Memory B cell (primary cell): ENCODE data around the gene TRAF3IP1.
"Not testable (repeated sequence)": the region's sequence is repeated elsewhere in the genome, so short reads cannot be mapped to it uniquely, and the experiment has no call there.

Source experiments
- ATAC-seq: fragments of 150-1000 bp; cut with Tn5 transposase; 2 replicates; pipeline ENCODE4 v1.10.0; 2021; ENCODE audit warnings: low read depth, mild to moderate bottlenecking, moderate library complexity
- DNase-seq, 2 donors: peaks; one replicate each; pipeline ENCODE4 v3.0.0; 2022; ENCODE audit warnings: low spot score in 2 of 2
- H3K27ac Mint-ChIP-seq: one replicate; pipeline ENCODE4 v1.8.0; 2022; ENCODE audit warnings: mild to moderate bottlenecking, moderate library complexity, mixed read lengths
- H3K27me3 Mint-ChIP-seq: one replicate; pipeline ENCODE4 v1.8.0; 2022; ENCODE audit warnings: mixed read lengths
- H3K36me3 Mint-ChIP-seq: one replicate; pipeline ENCODE4 v1.8.0; 2022; ENCODE audit warnings: mild to moderate bottlenecking, mixed read lengths
- H3K4me1 Mint-ChIP-seq: one replicate; pipeline ENCODE4 v1.8.0; 2022; ENCODE audit warnings: mixed read lengths
- H3K4me3 Mint-ChIP-seq: one replicate; pipeline ENCODE4 v1.8.0; 2022; ENCODE audit warnings: mild to moderate bottlenecking, moderate library complexity, mixed read lengths
- H3K9me3 Mint-ChIP-seq: one replicate; pipeline ENCODE4 v1.8.0; 2022; ENCODE audit warnings: mixed read lengths

Gene TRAF3IP1

GRCh38 chr2:238294393-238295143 lies 25.8 kb upstream of the TRAF3IP1 start:
- Mint-ChIP-seq H3K4me1 (peaks cover 8% of the 10 kb centered on the region), H3K27ac (no peak overlapping the region), H3K27me3 (peaks cover 8% of the 10 kb centered on the region), H3K4me3 (no peak overlapping the region), H3K36me3 (no peaks in the 10 kb centered on the region), H3K9me3 (no peaks in the 10 kb centered on the region)
- DNase-seq (no peak), ATAC-seq (no peak)

- no peak for DNase-seq
- peaks cover 8% of the 10 kb centered on the region for H3K27me3 Mint-ChIP-seq
- H3K4me3 Mint-ChIP-seq: no peak overlapping the region
- H3K9me3 Mint-ChIP-seq: no peaks in the 10 kb centered on the region
- H3K36me3 Mint-ChIP-seq: no peaks in the 10 kb centered on the region
- no peak overlapping the region for H3K27ac Mint-ChIP-seq
- no peaks in the 10 kb centered on the region for H3K4me1 Mint-ChIP-seq
- no peak for ATAC-seq
Observed at GRCh38 chr2:238295144-238296112, 24.9 kb upstream of the TRAF3IP1 start.

- Mint-ChIP-seq H3K4me1 (no peaks in the 10 kb centered on the region), H3K4me3 (no peak overlapping the region), H3K27ac (no peak overlapping the region), H3K27me3 (peaks cover 8% of the 10 kb centered on the region), H3K9me3 (no peaks in the 10 kb centered on the region), H3K36me3 (no peaks in the 10 kb centered on the region)
- ATAC-seq: no peak
- no peak for DNase-seq
Observed at GRCh38 chr2:238296638-238297457, 23.5 kb upstream of the TRAF3IP1 start.

- Mint-ChIP-seq H3K4me1 (no peaks in the 10 kb centered on the region), H3K27me3 (peaks cover 8% of the 10 kb centered on the region), H3K27ac (no peak overlapping the region), H3K9me3 (no peaks in the 10 kb centered on the region), H3K4me3 (no peak overlapping the region), H3K36me3 (no peaks in the 10 kb centered on the region)
- DNase-seq (no peak), ATAC-seq (no peak)
Observed at GRCh38 chr2:238299803-238300202, 20.5 kb upstream of the TRAF3IP1 start.

- Mint-ChIP-seq H3K36me3 (no peaks in the 10 kb centered on the region), H3K9me3 (no peaks in the 10 kb centered on the region), H3K4me1 (peaks cover 10% of the 10 kb centered on the region), H3K27ac (no peak overlapping the region), H3K4me3 (no peak overlapping the region), H3K27me3 (peaks cover 3% of the 10 kb centered on the region)
- DNase-seq (no peak), ATAC-seq (no peak)
Observed at GRCh38 chr2:238302087-238302486, 18.2 kb upstream of the TRAF3IP1 start.

GRCh38 chr2:238302751-238303150 lies 17.6 kb upstream of the TRAF3IP1 start:
- H3K4me1 Mint-ChIP-seq: peaks cover 12% of the 10 kb centered on the region
- no peaks in the 10 kb centered on the region for H3K36me3 Mint-ChIP-seq
- H3K9me3 Mint-ChIP-seq: no peaks in the 10 kb centered on the region
- H3K27ac Mint-ChIP-seq: no peak overlapping the region
- peaks cover 2% of the 10 kb centered on the region for H3K27me3 Mint-ChIP-seq
- ATAC-seq (no peak), DNase-seq (no peak)
- H3K4me3 Mint-ChIP-seq: no peak overlapping the region

- peaks cover 12% of the 10 kb centered on the region for H3K4me1 Mint-ChIP-seq
- H3K9me3 Mint-ChIP-seq: no peaks in the 10 kb centered on the region
Observed at GRCh38 chr2:238304116-238304515, 16.2 kb upstream of the TRAF3IP1 start.

GRCh38 chr2:238305092-238305862 lies 15.0 kb upstream of the TRAF3IP1 start:
- no peaks in the 10 kb centered on the region for H3K36me3 Mint-ChIP-seq
- no peak for ATAC-seq
- no peak overlapping the region for H3K27ac Mint-ChIP-seq
- no peak overlapping the region for H3K4me3 Mint-ChIP-seq
- DNase-seq: no peak
- H3K4me1 Mint-ChIP-seq: peaks cover 12% of the 10 kb centered on the region
- no peaks in the 10 kb centered on the region for H3K9me3 Mint-ChIP-seq
- peaks cover 6% of the 10 kb centered on the region for H3K27me3 Mint-ChIP-seq

More at GRCh38 chr2:238304116-238304515, 16.2 kb upstream of the TRAF3IP1 start:
- peaks cover 3% of the 10 kb centered on the region for H3K27me3 Mint-ChIP-seq
- H3K36me3 Mint-ChIP-seq: no peaks in the 10 kb centered on the region
- H3K27ac Mint-ChIP-seq: no peak overlapping the region
- H3K4me3 Mint-ChIP-seq: no peak overlapping the region
- ATAC-seq (no peak), DNase-seq (no peak)

GRCh38 chr2:238305965-238306671 lies 14.2 kb upstream of the TRAF3IP1 start:
- Mint-ChIP-seq H3K4me1 (peaks cover 12% of the 10 kb centered on the region), H3K27ac (no peak overlapping the region), H3K36me3 (no peaks in the 10 kb centered on the region), H3K27me3 (peaks cover 6% of the 10 kb centered on the region), H3K4me3 (no peak overlapping the region), H3K9me3 (no peaks in the 10 kb centered on the region)
- DNase-seq (no peak), ATAC-seq (no peak)

- H3K4me1 Mint-ChIP-seq: peaks cover 12% of the 10 kb centered on the region
- no peak overlapping the region for H3K4me3 Mint-ChIP-seq
- H3K27ac Mint-ChIP-seq: no peak overlapping the region
- DNase-seq (no peak), ATAC-seq (no peak)
- H3K36me3 Mint-ChIP-seq: no peaks in the 10 kb centered on the region
- H3K27me3 Mint-ChIP-seq: peaks cover 9% of the 10 kb centered on the region
- H3K9me3 Mint-ChIP-seq: no peaks in the 10 kb centered on the region
Observed at GRCh38 chr2:238306672-238306998, 13.7 kb upstream of the TRAF3IP1 start.

- ATAC-seq (no peak), DNase-seq (no peak)
- Mint-ChIP-seq H3K4me1 (peaks cover 12% of the 10 kb centered on the region), H3K27me3 (peaks cover 9% of the 10 kb centered on the region), H3K27ac (no peak overlapping the region), H3K9me3 (no peaks in the 10 kb centered on the region), H3K36me3 (no peaks in the 10 kb centered on the region), H3K4me3 (no peak overlapping the region)
Observed at GRCh38 chr2:238308177-238308576, 12.1 kb upstream of the TRAF3IP1 start.

- not testable (repeated sequence) for H3K4me3 Mint-ChIP-seq, H3K27ac Mint-ChIP-seq, H3K27me3 Mint-ChIP-seq, DNase-seq, ATAC-seq, H3K36me3 Mint-ChIP-seq, H3K9me3 Mint-ChIP-seq
- H3K4me1 Mint-ChIP-seq: peaks cover 12% of the 10 kb centered on the region
Observed at GRCh38 chr2:238310721-238311120, 9.6 kb upstream of the TRAF3IP1 start.
